PC-9 (cell line): ENCODE measurements around the gene GTPBP10.

Experiments
- EZH2 ChIP-seq: fragments of 200-600 bp; sonication (generic); IDR thresholded peaks from 2 replicates; pipeline ENCODE4 v1.8.0; 2017; ENCODE audit warnings: antibody characterized with exemption, low read depth
- TF ChIP-seq, protein P1 (sequence below): fragments of 200-600 bp; sonication (generic); conservative IDR thresholded peaks from 2 replicates; pipeline ENCODE4 v1.6.1; 2017; ENCODE audit warnings: mixed run types, antibody characterized with exemption, mild to moderate bottlenecking, moderate library complexity

DNA sequence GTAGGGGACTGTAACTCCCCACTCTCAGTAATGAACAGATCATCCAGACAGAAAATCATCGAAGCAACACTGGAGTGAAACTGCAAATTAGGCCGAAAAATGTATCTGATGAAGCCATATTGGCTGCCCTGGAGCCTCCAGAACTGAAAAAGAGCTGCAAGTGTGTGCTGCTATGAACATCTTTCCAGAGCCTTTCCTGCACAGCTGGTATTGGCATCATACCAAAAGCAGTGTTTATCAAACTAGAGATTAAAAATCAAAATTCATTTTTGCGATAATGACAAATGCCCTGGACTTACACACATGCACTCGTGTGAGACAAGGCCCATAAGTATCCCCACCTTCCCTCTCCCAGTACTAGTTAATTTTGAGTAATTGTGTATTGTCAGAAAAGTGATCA lies 49.9 kb downstream of the GTPBP10 start:
- TF ChIP-seq, protein P1, sequence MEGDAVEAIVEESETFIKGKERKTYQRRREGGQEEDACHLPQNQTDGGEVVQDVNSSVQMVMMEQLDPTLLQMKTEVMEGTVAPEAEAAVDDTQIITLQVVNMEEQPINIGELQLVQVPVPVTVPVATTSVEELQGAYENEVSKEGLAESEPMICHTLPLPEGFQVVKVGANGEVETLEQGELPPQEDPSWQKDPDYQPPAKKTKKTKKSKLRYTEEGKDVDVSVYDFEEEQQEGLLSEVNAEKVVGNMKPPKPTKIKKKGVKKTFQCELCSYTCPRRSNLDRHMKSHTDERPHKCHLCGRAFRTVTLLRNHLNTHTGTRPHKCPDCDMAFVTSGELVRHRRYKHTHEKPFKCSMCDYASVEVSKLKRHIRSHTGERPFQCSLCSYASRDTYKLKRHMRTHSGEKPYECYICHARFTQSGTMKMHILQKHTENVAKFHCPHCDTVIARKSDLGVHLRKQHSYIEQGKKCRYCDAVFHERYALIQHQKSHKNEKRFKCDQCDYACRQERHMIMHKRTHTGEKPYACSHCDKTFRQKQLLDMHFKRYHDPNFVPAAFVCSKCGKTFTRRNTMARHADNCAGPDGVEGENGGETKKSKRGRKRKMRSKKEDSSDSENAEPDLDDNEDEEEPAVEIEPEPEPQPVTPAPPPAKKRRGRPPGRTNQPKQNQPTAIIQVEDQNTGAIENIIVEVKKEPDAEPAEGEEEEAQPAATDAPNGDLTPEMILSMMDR, result no peak
- TF ChIP-seq EZH2, result no peak
